Activated CD8-positive, alpha-beta T cell treated with anti-CD3 and anti-CD28 coated beads for 36 hours (primary cell): ENCODE data around the gene MAP3K4. TPM values are rescaled to one million over a fixed set of nuclear protein-coding genes. Genes with fewer than 3 reads are reported as not detected.

ENCODE experiments used
- ATAC-seq: fragments of 200-7000 bp; cut with Tn5 transposase; one replicate; pipeline ENCODE4 v1.10.0; 2021; ENCODE audit warnings: mild to moderate bottlenecking, moderate library complexity
- CTCF ChIA-PET: fragments of 350-600 bp; sonication (Branson Sonifier 250); formaldehyde crosslinking; loops from one replicate; lab custom pipeline; 2021; ENCODE audit warnings: antibody characterized with exemption; lab: Charles Lee
- POLR2A ChIA-PET: fragments of 350-600 bp; sonication (Branson Sonifier 250); formaldehyde crosslinking; loops from one replicate; lab custom pipeline; 2021; ENCODE audit warnings: antibody characterized with exemption; lab: Charles Lee
- DNase-seq: peaks from one replicate; pipeline ENCODE4 v3.0.0-alpha.2; 2020
- H3K27ac Mint-ChIP-seq: one replicate; pipeline ENCODE4 v1.8.0; 2021; ENCODE audit warnings: mild to moderate bottlenecking, mixed read lengths
- H3K27me3 Mint-ChIP-seq: one replicate; pipeline ENCODE4 v1.8.0; 2021; ENCODE audit warnings: mixed read lengths
- H3K36me3 Mint-ChIP-seq: one replicate; pipeline ENCODE4 v1.8.0; 2021; ENCODE audit warnings: low read depth, mixed read lengths
- H3K4me1 Mint-ChIP-seq: one replicate; pipeline ENCODE4 v1.8.0; 2021; ENCODE audit warnings: low read depth, mixed read lengths
- H3K4me3 Mint-ChIP-seq: one replicate; pipeline ENCODE4 v1.8.0; 2021; ENCODE audit warnings: mild to moderate bottlenecking, moderate library complexity, mixed read lengths
- H3K9me3 Mint-ChIP-seq: one replicate; pipeline ENCODE4 v1.8.0; 2021; ENCODE audit warnings: mixed read lengths
- intact Hi-C: fragments of 100-400 bp; cut with micrococcal nuclease; formaldehyde crosslinking; loops from one replicate; pipeline ENCODE4 v1.10.0; 2022
- total RNA-seq, 2 experiments: library from RNA; stranded (reverse); gene quantifications; one replicate each; pipeline ENCODE4 v1.2.3, GENCODE V29; 2021
- TF ChIP-seq, protein P1 (sequence below): fragments of 200-600 bp; IDR thresholded peaks from one replicate; pipeline ENCODE4 v1.8.0; 2022; ENCODE audit warnings: antibody characterized with exemption, mild to moderate bottlenecking

The MAP3K4 gene
- total RNA-seq, 2 experiments from 2014 or later, result 31.3 to 48.7 TPM

GRCh38 chr6:161104966-161105365 is 113.4 kb downstream of the MAP3K4 start:
- H3K4me3 Mint-ChIP-seq, result no peak overlapping the region
- ATAC-seq (no peak), DNase-seq (no peak)
- POLR2A ChIA-PET, result no interaction called here
- intact Hi-C loops, result no loop called here
- no peaks in the 10 kb centered on the region for H3K27me3 Mint-ChIP-seq
- peaks cover 2% of the 10 kb centered on the region for H3K4me1 Mint-ChIP-seq
- no peaks in the 10 kb centered on the region for H3K9me3 Mint-ChIP-seq
- peak overlapping the region; percentile 78 for H3K27ac Mint-ChIP-seq
- CTCF ChIA-PET, result no interaction called here
- peaks cover 45% of the 10 kb centered on the region for H3K36me3 Mint-ChIP-seq
- TF ChIP-seq, protein P1, sequence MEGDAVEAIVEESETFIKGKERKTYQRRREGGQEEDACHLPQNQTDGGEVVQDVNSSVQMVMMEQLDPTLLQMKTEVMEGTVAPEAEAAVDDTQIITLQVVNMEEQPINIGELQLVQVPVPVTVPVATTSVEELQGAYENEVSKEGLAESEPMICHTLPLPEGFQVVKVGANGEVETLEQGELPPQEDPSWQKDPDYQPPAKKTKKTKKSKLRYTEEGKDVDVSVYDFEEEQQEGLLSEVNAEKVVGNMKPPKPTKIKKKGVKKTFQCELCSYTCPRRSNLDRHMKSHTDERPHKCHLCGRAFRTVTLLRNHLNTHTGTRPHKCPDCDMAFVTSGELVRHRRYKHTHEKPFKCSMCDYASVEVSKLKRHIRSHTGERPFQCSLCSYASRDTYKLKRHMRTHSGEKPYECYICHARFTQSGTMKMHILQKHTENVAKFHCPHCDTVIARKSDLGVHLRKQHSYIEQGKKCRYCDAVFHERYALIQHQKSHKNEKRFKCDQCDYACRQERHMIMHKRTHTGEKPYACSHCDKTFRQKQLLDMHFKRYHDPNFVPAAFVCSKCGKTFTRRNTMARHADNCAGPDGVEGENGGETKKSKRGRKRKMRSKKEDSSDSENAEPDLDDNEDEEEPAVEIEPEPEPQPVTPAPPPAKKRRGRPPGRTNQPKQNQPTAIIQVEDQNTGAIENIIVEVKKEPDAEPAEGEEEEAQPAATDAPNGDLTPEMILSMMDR, result no peak

- peaks cover 50% of the 10 kb centered on the region for H3K36me3 Mint-ChIP-seq
- peak overlapping the region; percentile 12 for H3K27ac Mint-ChIP-seq
- ChIA-PET CTCF (interaction anchor here (1.2 kb wide), 1 partner anchor 269 kb away, joined by 3 read pairs; no protein-coding TSS in a partner anchor), POLR2A (no interaction called here)
- H3K4me3 Mint-ChIP-seq, result no peak overlapping the region
- no peaks in the 10 kb centered on the region for H3K9me3 Mint-ChIP-seq
- peaks cover 5% of the 10 kb centered on the region for H3K4me1 Mint-ChIP-seq
- DNase-seq, result no peak
- intact Hi-C loops, result no loop called here
- TF ChIP-seq, protein P1, result no peak
- no peaks in the 10 kb centered on the region for H3K27me3 Mint-ChIP-seq
- no peak for ATAC-seq
Measured at GRCh38 chr6:161105408-161105807, 113.8 kb downstream of the MAP3K4 start.

- TF ChIP-seq, protein P1, result no peak
- DNase-seq (no peak), ATAC-seq (no peak)
- Mint-ChIP-seq H3K9me3 (no peaks in the 10 kb centered on the region), H3K4me3 (no peak overlapping the region), H3K4me1 (peaks cover 20% of the 10 kb centered on the region), H3K27me3 (no peaks in the 10 kb centered on the region), H3K27ac (no peak overlapping the region), H3K36me3 (peaks cover 69% of the 10 kb centered on the region)
- intact Hi-C loops, result no loop called here
- CTCF ChIA-PET, result interaction anchor here (1.9 kb wide), 1 partner anchor 263 kb away, joined by 5 read pairs; no protein-coding TSS in a partner anchor
- POLR2A ChIA-PET, result no interaction called here
Measured at GRCh38 chr6:161107779-161108730, 116.5 kb downstream of the MAP3K4 start.

DNA sequence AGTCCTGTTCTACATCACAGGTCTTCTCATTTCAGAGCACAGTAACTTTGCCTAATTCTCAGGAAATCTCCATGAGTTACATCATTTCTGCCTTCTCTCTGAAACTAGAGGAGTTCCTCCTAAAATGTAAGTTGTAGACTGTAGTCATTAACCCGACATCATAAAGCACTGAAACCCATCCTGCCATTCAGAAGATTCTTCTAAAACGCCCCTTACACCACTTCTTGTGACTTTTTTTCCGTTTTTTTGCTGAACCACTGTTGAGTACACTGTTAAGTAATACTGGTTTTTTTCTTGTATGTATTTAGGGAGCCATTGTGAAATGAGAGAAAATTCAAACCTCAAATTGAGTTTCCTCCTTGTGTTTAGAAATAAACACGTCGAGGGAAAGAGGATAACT is 117.3 kb downstream of the MAP3K4 start:
- intact Hi-C loops, result no loop called here
- Mint-ChIP-seq H3K9me3 (no peaks in the 10 kb centered on the region), H3K4me3 (no peak overlapping the region), H3K27ac (peak overlapping the region; percentile 29), H3K27me3 (no peaks in the 10 kb centered on the region), H3K36me3 (peaks cover 65% of the 10 kb centered on the region), H3K4me1 (peaks cover 20% of the 10 kb centered on the region)
- TF ChIP-seq, protein P1, result no peak
- ATAC-seq, result no peak
- ChIA-PET CTCF (interaction anchor here (1.9 kb wide), 1 partner anchor 262 kb away, joined by 5 read pairs; no protein-coding TSS in a partner anchor), POLR2A (no interaction called here)
- no peak for DNase-seq

DNA sequence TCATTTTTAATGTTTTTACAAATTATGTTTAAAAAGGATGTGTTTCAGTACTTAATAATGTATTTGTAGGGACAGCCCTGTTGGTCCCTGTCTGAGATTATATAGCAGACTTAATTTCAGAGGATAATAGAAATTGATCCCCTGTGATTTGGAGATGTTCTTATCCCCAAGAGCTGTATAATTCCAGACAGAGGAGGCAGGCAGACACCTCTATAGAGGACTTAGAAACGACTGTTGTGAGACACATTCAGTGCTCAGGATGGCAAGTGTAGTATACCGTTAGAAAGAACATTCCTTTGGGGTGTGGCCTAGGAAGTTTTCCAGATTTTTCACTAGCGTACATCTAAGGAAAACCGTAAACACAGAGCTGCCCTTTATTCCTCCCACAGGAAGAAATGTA is 117.8 kb downstream of the MAP3K4 start:
- intact Hi-C loops, result no loop called here
- peaks cover 64% of the 10 kb centered on the region for H3K36me3 Mint-ChIP-seq
- POLR2A ChIA-PET, result no interaction called here

More for the DNA sequence above, 117.8 kb downstream of the MAP3K4 start:
- Mint-ChIP-seq H3K4me3 (no peak overlapping the region), H3K27me3 (no peaks in the 10 kb centered on the region), H3K4me1 (peaks cover 20% of the 10 kb centered on the region), H3K27ac (no peak overlapping the region), H3K9me3 (no peaks in the 10 kb centered on the region)
- ATAC-seq (no peak), DNase-seq (no peak)
- CTCF ChIA-PET, result no interaction called here
- TF ChIP-seq, protein P1, result no peak
